GM18909 (cell line): ENCODE data around the gene SMIM45.
A peak's percentile ranks its signal among the peaks of the same experiment; 100 is the strongest.

ENCODE experiments used
- ATAC-seq: cut with Tn5 transposase; IDR thresholded peaks from one replicate; pipeline ENCODE4 v1.9.1; 2021; ENCODE audit warnings: mild to moderate bottlenecking; ENCODE audit not compliant: unreplicated experiment, poor library complexity

SMIM45 gene

DNA sequence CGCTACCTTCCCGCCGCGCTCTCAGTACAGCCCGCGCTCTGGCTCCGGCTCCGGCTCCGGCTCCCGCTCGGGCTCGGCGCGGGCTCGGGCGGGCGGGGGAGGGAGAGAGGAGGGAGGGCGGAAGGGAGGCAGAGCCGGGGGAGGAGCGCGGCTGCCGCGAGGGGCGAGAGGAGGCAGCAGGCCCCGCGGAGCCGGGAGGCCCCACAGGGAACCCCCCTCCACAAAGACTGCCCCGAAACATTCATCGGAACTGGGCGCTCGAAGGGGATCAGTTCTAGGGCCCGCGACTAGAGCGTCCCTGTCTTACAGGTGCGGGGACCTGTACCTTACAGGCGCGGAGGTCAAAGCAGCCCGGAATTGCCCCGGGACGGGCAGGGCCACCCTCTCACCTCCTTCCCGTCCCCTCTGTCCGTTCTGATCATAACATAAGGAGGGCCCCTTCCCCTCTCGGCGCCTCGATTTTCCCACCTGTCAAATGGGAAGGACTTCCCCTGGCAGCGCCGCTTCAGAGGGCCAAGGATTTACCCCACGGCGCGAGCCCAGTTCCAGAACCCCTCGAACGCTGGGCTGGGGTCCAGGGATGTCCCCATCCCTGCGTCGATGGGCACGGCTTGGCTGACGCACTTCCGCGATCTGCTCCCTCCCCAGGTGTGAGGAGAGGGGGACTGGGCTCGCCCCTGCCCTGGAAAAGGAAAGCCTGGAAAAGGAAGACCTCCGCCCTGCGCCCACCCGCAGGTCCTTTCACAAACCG lies 36.7 kb upstream of the SMIM45 start, which contains the start of gene SHISA8:
SHISA8 (minus strand) TSS at position 40 of the 751 bp plus-strand sequence. CDS start 407 bp downstream, outside the sequence.
- no peak for ATAC-seq

- no peak for ATAC-seq
Measured at GRCh38 chr22:41915786-41916493, 36.0 kb upstream of the SMIM45 start.

DNA sequence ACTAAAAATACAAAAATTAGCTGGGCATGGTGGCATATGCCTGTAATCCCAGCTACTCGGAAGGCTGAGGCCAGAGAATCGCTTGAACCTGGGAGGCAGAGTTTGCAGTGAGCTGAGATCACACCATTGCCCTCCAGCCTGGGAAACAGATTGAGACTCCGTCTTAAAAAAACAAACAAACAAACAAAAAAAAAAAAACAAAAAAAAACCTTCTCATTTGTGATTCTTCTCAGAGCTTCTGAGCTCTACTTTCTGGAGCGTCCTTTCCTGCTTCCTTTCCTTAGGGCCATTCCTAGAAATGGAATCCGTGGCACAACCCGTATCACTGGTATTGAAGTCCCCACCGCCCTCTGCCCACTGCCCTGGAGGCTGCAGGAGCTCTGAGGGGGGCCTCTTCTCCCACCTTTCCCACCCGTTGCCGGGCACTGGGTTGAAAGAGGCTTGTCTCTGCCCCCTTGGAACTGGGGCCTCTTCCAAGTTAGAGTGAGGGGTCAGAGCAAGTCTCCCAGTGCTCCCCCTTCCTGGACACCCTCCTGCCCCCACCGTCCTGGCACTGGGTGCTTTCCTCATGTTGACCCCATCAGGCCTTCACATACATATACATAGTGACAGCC lies 35.1 kb upstream of the SMIM45 start:
- ATAC-seq: no peak

DNA sequence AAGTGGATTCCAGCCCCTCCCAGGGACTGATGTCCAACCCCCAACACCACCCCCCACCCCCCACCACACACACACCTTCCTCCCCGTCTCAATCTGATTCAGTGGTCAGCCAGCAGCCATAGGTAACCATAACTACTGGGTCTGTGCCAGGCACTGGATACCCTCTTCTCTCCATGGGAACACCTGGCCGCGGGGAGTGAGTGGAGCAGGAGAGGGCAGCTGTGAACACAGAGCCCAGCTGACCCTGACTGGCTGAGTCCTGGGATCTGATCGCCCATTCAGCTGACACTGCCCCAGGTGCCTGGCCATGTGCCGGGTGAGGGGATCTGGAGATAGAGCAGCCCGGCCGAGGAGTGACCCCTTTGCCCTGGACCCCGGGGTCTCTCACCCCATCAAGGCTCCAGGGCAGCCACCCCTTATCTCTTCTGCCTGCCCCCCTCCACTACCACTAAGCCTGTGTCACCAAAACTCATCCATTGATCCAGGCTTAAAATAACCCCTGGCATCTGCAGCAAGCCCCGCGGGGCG lies 34.5 kb upstream of the SMIM45 start:
- ATAC-seq: no peak

DNA sequence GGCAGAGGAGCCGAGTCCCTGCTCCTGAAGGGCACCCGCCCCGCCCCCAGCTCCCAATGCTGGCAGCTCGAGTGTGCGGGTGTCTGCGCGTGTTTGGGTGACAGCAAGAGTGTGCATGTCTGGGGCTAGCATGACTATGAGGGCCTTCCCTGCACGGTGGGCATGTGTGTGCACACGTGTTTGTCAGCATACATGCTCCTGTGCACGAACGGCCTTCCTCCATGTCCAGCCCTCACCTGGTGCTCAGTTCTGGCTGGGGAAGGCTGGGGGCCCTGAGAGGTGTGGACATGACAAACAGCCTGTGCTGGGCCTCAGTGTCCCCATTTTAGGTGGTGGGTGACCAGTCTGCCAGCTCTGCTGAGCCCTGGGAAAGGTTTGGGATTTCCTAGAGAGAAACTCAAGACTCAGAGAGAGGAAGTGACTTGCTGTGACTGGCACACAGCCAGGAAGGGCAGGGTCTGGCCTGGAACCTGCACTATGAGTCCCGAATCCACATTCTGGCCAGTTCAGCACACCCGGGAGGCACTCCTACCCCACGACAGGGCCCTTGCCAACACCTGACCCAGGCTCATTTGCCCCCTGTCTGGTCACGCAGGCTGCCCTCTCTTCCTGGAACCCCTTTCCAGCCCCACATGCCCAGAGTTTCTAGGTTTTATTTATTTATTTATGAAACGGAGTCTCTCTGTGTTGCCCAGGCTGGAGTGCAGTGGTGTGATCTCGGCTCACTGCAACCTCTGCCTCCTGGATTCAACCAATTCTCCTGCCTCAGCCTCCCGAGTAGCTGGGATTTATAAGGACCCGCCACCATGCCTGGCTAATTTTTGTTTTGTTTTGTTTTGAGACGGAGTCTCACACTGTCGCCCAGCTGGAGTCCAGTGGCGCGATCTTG lies 33.8 kb upstream of the SMIM45 start:
- ATAC-seq: no peak

- peak; percentile 58 for ATAC-seq
Measured at GRCh38 chr22:41919357-41920224, 32.4 kb upstream of the SMIM45 start.

DNA sequence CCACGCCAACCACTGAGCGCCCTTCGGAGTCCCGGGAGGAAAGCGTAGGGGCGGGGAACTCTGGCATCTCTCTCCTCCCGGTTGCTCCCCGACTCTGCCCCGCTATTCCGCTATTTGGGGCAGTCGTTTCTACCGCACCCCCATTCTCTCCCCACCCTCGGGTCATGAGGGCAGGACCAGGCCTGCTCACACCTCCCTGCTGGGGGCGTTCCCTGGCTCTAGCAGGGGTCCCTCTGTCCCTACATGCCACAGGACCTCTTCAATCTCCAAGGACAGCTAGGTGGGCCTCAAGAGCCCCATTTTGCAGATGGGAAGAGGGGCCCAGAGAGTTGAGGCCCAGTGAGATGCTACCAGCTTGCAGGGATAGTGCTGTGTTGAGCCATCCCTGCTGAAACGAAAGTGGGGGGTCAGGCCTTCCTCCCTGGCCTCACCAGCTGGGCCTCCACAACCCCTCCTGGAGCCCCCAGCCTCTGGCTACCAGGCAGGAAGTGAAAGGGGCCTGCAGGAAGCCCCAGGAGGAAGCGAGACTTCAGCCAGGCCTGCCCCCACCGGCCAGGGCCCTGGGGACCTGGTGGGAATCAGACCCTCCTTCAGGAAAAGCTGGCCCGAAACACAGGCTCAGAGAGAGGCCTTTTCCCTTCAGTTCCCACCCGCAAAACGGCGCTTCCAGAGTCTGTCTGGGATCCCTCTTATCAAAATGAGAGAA lies 31.5 kb upstream of the SMIM45 start:
- ATAC-seq: peak; percentile 26

DNA sequence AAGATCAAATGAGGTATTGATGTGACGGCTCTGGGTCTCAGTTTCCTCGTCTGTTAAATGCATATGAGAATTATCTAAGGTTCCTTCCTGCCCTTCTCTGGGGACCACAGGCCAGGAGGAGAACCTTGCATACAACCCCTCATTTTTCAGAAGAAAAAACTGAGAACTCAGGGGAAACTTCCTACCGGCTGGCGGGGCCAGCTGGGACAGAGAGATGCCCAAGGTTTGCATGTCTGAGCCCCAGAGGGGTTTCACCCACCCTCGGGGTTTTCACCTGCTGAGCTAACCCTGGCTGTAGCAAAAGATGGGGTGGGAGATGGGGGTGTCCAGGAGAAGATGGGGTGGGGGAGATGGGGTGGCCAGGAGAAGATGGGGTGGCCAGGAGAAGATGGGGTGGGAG lies 29.6 kb upstream of the SMIM45 start:
- ATAC-seq: no peak

DNA sequence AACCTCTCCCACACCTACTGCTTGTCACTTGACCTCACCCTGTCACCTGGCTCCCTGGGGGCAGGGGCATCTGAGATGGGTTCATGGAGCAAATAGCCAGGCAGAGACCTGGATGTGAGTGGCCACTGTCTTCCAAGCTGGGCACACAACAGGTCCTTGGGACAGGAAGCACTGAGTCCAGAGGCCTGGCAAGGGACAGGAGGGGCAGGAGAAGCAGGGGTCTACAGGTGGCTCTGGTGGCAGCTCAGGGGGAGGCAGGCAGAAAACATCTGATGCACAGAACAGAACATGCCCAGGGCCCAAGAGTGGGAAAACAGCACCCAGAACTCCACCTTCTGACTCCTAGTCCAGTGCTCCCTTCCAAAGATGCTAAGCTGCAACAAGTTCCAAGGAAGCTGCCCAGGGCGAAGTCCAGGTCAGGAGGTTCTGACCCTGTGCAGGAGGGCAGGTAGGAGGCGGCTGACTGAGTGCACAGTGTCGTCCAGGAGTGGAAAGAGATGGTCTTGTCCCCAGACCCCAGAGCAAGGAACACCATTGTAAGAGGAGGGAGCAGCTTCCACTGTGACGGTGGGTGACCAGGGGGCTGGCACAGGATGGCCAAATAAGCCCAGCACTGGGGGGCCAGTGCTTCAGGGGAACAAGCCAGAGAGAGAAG lies 28.9 kb upstream of the SMIM45 start:
- ATAC-seq: no peak

- no peak for ATAC-seq
Measured at GRCh38 chr22:41923595-41924276, 28.2 kb upstream of the SMIM45 start.

DNA sequence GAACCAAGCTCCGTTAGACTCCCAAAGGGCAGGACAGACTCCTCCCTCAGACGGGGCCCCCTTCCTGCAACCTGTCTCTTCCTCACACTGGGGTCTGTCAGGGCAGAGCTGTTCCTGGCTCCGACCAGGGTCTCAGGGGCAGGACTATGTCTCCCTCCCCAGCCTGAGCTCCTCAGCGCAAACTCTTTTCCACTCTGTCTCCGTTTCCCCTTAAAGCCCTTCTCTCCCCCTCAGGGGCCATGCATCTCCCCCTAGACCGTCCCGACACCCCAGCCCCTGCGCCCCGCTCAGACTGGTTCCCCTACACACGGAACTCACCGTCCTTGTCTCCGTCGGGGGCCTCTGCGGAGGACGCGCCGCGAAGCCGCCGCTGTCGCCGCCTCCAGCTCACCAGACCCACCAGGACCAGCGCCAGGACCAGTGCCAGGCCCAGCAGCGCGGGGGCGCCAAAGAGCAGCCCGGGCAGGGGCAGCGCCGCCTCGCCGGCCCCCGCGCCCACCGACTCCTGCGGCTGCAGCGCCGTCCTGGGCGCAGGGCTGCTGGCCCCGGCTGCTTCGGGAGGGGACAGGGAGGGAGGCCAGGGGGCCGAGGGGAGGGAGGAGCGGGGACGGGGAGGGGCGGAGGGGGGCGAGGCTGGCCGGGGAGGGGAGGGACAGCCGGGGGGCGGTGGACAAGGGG lies 26.0 kb upstream of the SMIM45 start:
- ATAC-seq: peak; percentile 42

- ATAC-seq: no peak
Measured at GRCh38 chr22:41927813-41928212, 24.1 kb upstream of the SMIM45 start.

- ATAC-seq: no peak
Measured at GRCh38 chr22:41928593-41929417, 23.1 kb upstream of the SMIM45 start.

DNA sequence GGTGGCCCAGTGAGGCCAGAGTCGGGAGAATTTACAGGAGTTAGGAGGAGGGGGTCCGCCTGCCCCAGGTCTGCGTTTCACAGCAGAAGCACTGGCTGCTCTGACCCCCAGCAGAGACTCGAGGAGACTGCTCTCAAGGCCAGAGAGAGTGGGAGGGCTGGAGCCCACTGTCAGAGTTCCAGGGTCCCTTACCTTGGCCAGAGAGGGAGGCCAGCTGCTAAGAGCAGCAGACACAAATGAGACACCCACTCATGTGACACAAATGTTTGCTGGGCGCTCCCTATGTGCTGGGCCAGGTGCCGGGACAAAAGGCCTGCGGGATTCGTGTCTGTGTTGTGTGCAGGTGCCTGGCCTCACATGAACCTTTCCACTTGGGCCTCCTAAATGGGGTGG lies 22.5 kb upstream of the SMIM45 start:
- ATAC-seq: no peak

GRCh38 chr22:41931701-41932269 lies 20.2 kb upstream of the SMIM45 start:
- no peak for ATAC-seq

- ATAC-seq: no peak
Measured at GRCh38 chr22:41932353-41932752, 19.6 kb upstream of the SMIM45 start.
